GM04504 (cell line): ENCODE data around the gene COP1.
"Not testable (repeated sequence)": the region's sequence is repeated elsewhere in the genome, so short reads cannot be mapped to it uniquely, and the experiment has no call there.

Source experiments
- DNase-seq: peaks from one replicate; pipeline ENCODE4 v3.0.0-alpha.2; 2012; ENCODE audit warnings: low read depth

COP1 gene

DNA sequence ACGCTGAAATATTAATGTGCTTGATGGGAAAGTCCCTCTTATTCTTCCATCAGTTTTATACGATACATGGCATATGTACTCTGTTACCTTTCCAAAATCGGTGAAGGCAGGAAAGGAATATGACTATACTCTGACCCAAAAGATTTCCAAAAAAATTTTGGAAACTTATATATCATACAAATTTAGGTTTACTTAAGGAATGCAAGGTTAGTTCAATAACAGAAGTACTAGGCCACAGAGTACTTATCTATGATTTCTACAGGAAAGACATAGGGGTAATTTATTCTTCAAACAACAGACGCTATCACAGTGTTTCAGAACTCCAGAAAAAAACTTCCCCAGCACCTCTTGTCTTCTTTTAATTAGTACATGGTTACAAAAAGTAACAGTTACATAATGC lies 84.8 kb downstream of the COP1 start:
- no peak for DNase-seq

DNA sequence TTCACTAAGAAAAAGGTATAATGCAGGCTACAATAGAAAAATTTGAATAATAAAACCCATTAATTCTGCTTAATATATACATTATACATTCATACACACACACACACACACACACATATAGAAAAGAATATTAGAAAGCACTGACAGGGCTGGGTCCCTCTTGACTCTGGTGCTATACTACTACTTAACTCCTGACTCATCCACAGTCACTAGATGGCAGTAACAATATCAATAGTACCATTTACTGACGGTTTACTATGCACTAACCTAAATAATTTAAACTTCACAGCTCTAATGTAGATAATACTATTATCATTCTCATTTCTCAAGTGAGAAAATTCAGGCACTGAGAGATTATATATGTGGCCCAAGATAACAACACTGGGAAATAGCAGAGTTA lies 87.5 kb downstream of the COP1 start:
- no peak for DNase-seq

DNA sequence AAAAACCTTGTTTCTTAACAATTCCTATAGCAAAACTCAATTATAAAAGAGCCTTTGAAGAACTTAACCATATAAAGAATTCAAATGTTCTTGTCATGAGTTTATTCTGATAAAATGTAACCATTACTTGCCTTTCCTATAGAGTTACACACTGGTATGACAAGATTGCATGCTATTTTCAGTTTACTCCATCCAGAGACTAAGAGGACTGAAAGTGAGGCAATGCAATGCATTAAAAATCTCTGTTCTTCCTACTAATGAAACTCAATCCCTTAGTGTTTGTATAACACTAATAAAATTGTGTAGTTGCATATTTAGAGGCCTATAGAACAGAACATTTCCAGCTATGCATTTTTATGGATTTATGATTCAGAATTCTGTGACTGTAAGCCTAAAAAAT lies 88.1 kb downstream of the COP1 start:
- no peak for DNase-seq

DNA sequence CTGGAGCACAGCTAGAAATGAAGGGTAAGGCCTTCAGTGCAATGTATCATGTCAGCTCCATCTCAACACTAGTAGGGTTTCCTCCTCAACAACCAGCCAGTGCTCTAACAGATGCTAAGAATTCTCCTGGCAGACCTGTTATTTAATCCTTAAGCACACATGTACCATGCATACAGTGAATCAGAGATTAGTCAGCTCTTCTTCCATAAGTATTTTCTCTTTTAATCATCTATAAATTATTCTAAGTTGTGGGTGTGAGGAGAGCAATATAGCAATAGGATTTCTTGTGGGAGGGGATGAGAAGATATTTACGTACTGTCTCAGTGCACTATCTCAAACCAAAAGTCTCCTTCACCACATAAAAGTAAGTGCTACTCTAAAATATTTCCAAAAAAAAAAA lies 95.3 kb downstream of the COP1 start:
- DNase-seq, result no peak

DNA sequence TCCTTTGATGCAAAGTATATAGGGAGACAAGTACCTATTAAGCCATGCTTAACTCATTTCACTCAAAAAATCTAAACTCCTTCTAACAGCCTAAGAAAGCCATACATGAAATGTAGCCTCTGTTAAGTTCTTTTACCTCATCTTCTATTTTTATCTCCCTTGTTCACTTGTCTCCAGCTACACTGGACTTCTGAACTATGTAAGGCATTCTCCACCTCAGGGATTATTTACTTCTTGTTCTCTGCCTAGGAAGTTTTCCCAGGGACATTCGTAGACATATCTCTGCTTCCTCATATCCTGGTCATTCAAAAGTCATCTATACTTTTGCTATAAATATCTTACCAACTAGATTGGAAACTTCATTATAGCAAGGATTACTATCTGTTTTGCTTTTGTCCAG lies 96.9 kb downstream of the COP1 start:
- DNase-seq, result no peak

DNA sequence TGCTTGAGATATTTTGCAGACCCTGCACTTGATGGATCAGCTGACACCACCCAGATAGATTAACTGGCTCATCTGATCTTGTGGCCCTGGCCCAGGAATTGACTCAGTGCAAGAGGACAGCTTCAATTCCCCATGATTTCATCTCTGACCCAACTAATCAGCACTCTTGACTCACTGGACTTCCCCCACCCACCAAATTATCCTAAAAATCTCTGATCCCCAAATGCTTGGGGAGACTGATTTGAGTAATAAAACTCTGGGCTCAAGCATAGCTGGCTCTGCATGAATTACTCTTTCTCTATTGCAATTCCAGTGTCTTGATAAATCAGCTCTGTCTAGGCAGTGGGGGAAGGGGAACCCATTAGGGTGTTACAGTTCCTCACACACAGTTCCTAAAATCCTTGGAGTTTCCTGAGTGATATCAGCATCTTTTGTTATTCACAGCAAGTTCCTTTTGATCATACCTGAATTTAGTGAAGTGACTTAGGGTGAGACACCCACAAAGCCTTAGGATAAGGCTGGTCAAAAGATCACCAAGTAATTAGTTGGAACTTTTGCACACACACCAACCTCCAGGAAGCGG lies 104.2 kb downstream of the COP1 start:
- no peak for DNase-seq

DNA sequence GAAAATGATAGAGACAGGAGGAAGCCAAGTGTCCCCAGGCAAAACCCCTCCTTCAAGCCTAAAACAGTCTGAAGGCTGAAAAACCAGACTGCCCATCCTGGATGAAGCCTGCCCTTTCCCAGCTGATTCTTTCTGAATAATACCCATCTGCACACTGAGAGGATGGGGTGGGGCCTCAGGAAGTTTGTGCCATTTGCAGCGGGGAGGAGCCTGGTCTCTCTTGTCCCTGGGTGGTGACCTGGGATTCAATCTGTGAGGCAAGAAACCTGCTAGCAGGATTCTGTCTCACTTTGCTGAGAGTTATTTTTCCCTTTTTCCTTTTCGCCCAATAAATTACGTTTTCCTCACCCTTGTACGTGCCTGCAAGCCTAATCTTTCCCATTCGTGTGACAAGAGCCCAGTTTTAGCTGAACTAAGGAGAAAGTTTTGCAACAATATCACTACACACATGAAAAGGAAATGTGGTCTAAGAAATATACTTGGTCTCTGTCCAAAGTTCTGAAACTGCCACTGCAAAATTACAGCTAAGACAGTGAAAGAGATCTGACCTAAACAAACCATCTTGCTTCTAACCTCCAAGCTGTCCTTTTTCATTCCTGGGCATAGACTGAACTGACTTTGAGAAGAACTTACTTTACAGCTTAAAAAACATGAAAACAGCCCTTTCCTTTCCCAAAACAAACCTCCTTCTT lies 105.0 kb downstream of the COP1 start:
- DNase-seq, result peak; percentile 35

DNA sequence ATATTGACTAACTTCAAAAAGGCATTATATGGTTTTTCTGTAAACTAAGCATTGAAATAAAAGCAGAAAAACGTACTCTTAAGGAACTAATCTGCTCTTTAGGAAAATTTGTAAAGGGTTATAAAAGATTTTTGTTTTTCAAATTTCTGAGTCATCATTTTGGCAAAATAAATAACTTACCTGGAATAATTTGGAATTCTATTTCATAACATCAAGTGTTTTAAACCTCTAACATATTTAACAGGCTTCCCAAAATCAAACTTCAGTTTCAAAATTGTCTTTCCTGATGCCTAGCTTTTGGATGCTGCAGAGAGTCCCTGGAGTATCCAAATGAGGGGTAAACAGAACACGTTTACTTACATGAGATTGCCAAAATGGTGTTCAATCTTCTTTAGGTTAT lies 108.5 kb downstream of the COP1 start:
- no peak for DNase-seq

DNA sequence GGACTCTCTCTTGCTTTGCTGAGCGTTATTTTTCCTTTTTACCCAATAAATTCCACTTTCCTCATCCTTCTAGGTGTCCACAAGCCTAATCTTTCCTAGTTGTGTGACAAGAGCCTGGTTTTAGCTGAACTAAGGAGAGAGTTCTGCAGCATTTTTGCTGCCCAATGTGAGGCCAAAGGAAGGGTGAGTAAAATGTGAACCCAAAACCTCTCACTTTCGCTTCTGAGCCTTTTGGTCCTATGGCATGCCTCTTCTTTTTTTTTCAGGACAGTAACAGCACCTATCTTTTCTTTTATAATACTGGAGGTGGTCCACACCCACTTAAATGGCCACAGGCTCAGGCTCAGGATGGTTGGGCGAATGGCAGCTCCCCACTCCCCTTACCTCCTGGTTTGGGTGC lies 111.1 kb downstream of the COP1 start:
- DNase-seq, result no peak

DNA sequence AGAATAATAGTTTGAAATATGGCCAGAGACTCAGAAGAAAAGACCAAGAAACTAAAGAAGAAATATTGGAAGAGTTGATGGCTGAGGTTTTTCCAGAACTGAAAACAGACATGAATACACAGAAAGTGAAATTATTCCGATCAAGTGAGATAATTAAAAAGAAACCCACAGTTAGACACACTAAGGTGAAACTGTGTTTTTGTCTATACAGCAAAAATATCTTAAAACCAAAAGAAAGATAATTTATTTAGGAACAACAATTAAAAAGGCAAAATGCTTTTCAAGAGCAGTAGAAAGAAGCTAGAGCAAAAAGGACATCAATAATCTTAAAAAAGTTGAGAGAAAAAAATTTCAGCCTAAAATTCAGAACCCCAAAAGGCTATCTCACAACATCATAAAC lies 116.3 kb downstream of the COP1 start:
- DNase-seq, result no peak

DNA sequence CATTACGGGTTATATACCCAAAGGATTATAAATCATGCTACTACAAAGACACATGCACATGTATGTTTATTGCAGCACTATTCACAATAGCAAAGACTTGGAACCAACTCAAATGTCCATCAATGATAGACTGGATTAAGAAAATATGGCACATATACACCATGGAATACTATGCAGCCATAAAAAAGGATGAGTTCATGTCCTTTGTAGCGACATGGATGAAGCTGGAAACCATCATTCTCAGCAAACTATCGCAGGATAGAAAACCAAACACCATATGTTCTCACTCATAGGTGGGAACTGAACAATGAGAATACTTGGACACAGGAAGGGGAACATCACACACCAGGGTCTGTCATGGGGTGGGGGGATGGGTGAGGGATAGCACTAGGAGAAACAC lies 119.3 kb downstream of the COP1 start:
- DNase-seq, result not testable (repeated sequence)

DNA sequence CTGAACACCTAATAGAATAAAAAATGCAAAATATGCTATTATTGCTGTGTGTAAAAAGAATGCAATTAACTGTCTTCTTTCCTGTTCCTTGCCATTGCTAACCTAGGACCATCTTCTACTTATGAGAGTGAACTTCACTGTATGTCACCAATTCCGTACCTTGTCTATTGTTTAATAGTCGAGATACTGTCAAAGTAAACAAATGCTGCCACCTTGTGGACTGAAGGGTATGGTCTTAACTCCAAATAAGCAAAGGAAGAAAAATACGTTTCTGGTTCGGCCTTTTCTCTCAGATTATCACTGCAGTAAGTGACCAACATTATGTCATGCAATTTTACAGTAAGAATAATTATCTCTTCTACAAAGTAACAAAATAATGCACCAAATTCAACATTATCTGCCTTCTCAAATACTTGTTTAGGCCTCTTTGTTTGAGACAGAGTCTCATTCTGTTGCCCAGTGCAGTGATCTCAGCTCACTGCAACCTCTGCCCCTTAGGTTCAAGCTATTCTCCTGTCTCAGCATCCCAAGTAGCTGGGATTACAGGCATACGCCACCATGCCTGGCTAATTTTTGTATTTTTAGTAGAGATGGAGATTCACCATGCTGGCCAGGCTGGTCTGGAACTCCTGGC lies 133.4 kb downstream of the COP1 start:
- peak; percentile 43 for DNase-seq

DNA sequence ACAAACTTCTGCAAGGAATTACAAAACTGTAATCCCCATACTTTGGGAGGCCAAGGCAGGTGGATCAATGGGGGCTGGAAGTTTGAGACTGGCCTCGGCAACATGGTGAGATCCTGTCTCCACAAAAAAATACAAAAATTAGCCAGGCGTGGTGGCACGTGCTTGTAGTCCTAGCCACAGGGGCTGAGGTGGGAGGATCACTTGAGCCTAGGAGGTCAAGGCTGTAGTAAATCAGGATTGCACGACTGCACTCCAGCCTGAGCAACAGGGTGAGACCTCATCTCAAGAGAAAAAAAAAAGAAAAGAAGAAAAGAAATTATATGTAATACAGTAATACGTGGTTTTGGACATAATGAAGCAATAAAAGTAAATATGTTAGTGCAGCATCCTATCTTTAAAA lies 138.2 kb downstream of the COP1 start:
- no peak for DNase-seq

DNA sequence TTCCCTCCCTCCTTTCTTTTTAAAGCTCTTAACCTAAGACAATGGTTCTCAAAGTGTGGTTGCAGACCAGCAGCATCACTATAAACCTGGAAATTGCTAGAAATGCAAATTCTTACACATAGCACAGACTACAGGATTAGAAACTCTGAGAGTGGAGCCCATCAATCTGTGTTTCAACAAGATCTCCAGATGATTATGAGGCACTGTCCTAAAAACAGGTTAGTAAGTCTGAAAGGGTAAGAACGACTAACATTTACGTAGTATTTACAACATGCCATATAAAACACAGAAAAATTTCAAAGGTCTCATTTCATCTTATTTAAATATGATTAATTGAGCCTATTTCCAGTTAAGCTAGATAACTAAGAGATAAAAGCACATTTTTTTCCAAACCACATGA lies 138.8 kb downstream of the COP1 start:
- DNase-seq, result no peak

DNA sequence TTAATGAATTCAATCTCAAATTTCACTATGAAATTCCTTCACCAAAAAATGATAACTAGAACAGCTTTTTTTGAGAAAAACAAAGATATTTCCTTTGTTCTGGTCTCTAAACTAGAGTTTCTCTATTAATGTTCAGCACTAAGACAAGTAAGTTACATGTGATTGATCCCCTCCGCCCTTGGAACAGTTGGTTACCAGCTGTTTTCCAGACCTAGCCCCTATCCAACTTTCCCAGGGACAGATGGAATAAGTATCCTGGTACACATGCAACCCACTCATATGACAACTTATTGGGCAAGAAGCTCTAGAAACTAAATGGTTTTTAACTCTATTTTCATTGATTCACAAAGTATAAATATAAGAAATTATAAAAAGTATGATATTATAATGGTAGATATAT lies 140.4 kb downstream of the COP1 start:
- DNase-seq, result no peak

DNA sequence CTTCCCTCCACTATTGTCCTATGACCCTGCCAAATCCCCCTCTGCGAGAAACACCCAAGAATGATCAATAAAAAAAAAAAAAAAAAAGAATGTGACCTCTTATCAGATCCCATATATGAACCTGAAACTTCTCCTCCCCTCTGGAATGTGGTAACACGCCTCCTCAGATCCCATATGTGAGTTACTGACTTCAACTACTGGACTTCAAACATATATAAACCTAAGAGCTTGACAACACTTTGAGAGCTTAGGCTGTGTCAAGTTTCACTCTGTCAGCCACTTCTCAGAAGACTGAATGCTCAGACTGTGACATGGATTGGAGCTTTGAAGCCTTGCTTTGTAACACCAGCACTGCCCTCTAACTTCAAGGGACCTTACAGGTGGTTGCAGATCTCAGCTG lies 148.4 kb downstream of the COP1 start:
- no peak for DNase-seq

DNA sequence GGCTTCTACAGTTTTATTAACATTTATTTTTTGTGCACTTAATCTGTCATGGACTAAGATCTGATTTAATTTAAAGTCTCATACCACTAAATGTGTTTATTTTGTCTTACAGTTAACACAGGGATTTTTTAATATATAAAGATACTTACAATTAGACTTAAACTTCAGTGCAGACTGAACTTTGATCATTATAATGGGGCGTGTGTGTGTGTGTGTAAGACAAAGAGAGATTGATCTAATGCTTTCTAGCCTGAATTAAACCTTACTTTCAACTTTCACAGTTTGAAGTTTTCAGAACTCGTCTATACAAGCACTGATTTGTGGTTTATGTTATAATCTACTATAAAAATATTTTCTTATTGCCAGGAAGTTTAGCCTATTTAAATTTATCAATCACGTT lies 150.8 kb downstream of the COP1 start:
- no peak for DNase-seq

DNA sequence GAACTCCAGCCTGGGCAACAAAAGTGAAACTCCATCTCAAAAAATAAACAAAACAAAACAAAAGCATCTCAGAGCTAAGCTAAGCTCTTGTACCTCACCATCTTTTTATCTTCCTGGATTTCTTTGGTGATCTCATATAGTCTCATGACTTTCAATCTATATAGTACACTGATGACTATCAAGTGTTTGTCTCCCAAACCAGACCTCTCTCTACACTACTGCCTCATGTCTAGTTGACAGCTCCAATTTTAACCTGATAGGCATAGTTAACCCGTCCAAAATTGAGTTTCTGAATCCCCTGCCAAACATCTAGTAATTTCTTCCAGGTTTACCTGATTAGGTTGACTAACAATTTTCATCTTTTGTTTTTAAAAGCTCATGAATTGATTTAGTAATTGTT lies 151.7 kb downstream of the COP1 start:
- DNase-seq, result no peak

DNA sequence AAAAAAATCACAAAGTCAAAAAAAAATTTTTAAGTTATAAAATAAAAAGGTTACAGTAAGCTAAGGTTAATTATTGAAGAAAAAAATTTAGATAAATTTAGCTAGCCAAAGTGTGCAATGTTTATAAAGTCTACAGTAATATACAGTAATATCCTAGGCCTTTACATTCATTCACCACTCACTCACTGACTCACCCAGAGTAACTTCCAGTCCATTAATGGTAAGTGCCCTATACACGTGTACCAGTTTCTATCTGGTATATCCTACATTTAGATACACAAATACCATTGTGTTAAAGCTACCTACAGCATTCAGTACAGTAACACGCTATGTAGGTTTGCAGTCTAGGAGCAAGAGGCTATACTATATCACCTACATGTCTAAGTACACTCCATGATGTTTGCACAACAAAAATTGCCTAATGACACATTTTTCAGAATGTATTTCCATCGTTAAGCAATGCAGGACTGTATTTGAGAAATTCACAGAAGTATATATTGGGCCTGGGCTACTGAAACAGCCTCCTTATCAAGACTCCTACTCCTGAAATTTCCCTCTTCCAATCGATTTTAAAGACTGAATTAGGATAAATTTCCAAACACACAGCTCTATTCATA lies 155.1 kb downstream of the COP1 start:
- no peak for DNase-seq

DNA sequence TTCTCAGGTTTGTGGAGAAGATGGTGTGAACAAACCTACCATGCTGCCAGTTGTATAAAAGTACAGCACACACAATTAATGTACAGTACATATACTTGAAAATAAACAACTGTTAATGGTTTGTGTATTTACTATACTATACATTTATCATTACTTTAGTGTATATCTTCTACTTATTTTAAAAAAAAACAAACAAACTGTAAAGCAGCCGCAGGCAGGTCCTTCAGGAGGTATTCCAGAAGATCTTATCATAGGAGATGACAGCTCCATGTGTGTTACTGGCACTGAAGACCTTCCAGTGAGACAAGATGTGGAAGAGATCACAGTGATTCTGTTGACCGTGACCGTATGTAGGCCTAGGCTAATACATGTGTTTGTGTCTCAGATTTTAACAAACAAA lies 155.7 kb downstream of the COP1 start:
- DNase-seq, result no peak

DNA sequence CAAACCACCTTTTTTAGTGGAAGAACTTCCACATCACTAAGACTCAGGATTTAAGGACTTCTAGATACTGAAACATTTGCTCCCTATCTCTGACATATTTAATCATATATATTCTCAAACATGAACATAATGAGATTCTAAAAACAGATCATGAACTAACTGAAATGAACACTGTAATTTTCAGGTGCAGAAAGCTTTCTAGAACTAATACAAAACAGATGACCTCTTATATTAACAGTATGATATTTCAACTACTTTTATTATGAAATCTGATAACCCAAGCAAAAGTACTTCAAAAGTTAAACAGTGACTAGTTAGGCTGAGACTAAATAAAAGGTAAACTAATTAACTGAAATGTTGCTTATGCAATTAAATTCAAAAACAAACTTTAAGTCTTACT lies 157.5 kb downstream of the COP1 start:
- DNase-seq, result no peak

DNA sequence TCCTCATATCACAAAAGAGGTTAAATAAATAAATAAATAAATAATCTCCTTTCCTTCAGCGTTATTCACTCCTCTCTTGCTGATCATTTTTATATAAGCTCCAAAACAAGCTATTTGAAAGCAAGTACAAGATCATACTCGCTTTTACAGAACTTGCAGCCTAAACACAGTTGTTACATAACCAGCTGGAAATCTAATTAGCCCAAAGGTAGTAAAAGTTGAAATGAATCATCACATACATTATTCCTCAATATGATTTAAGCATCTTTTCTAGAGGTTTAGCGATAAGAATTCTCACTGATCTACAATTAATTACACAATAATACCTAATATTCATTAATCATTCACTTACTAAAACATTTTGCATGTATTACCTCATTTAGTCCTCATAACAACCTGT lies 160.2 kb downstream of the COP1 start:
- no peak for DNase-seq

DNA sequence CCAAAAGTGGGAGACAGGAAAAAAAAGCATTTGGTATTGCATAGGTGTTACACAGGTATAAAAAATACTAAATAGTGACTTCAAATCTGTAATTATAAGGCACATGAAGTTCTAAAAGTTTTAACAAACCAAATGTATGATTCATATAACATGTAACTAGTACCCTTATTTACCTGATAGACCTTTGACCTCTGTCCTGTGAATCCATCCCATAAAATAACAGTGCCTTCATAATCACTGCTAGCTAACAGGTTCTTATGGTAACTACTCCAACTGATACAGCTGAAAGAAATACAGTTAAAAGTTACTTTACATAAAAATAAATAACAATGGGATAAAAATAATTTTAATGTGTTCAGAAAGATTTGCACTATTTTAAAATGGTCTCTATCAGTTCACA lies 163.5 kb downstream of the COP1 start:
- no peak for DNase-seq

DNA sequence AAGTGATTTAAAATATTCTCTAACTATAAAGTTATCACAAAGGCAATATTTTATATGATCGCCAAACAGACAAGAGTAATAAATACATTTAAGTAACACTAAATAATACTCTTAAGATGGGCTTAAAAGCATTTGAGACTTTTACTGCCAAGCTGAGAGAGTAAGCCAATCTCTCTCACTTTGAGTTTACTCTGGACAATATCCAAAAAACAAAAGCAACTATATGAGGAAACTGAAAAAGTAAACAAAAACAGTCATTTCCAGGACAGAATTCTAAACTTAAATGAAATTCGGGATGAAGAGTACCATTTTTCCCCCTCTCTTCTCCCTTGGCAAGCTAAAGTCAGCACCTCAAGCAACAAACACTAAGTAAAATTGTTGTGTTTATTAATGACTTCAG lies 173.2 kb downstream of the COP1 start:
- peak; percentile 2 for DNase-seq
